ENCODE results near the gene MCUR1.
"Not testable (repeated sequence)": the region's sequence is repeated elsewhere in the genome, so short reads cannot be mapped to it uniquely, and the experiment has no call there.

MCUR1 gene

DNA sequence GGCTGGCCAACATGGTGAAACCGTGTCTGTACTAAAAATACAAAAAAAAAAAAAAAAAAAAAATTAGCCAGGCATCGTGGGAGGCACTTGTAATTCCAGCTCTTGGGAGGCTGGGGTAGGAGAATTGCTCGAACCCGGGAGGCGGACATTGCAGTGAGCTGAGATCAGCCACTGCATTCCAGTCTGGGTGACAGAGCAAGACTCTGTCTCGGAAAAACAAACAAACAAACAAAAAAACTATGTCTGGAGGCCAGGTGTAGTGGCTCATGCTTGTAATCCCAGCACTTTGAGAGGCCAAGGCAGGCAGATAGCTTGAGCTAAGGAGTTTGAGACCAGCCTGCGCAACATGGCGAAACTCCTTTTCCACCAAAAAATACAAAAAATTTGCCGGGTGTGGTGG is 38.9 kb downstream of the MCUR1 start:
- not testable (repeated sequence) for DNase-seq

- not testable (repeated sequence) for DNase-seq
Observed at GRCh38 chr6:13772358-13773030, 41.9 kb downstream of the MCUR1 start.

DNA sequence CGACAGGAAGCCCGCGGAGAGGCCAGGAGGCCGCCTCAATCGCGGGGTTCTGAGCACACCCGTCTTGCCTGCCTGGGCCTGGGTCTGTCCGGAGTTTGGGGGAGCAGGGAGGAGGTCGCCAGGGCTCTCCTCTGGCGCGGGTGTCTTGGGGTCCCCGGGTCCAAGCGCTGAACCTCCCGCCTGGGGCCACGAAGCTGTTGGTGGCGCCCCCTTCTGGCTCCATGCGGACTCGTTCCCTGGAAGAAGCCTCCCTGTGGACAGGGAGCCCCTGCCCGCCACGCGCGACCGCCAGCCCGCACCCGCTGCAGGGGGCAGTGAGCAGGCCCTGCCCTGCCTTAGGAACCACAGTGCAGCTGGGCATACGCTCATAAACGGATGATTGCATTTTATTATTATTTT is 44.7 kb downstream of the MCUR1 start:
- no peak for DNase-seq

DNA sequence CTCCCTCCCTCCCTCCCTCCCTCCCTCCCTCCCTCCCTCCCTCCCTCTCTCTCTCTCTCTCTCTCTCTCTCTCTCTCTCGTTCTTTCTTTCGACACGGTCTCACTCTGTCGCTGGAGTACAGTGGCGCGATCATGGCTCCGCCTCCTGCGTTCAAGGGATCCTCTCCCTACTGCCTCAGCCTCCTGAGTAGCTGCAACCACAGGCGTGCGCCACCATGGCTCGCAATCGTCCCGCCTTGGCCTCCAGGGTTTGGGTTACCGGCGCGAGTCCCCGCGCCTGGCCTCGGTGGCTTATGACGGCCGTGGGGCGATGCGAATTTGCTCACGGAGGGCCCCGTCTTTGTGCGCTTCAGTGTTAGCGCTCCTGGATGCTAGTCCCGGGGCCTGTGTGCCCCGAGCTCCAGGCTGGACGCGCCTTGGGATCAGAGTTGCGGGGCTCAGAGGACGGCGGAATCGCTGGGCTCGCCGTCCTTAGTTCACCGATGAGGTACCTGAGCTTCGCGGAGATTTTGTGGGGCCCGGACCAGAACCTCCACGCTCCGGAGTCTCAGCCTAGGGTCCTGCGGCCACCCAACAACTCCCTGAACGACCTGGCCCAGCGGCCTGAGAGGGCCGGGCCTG is 45.2 kb downstream of the MCUR1 start:
- DNase-seq = no peak

DNA sequence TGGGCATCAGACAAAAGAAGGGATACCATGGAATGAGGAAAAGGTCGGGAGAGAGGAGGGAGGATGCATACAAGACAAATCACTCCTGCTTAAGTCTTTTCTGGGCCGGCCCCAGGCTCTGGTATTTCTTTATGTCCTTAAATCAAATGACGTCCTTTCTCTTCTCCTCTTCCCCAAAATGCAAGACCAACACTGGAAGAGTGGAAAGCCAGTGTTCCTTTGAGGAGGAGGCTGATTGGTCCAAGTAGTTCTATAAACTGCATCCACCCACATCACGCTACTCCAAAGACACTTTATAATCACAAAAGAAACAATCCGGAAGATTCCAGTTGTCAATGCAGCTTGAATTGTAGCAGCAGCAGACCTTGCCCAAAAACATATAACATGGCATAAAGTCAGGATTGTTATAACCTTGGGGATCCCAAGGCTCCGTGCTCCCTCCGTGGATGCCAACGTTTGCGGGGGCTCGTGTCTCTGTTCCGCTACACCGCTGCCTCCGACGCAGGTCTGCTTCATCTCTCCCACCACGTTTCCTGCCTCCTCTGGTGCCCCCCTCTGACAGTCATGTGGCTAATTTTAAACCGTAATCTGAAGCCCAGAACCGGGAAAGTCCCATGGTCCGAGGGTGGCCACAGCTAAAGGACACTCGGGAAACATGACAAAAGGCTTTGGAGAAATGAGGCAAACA is 47.1 kb downstream of the MCUR1 start:
- DNase-seq = peak; percentile 9

- DNase-seq = peak; percentile 17
Observed at GRCh38 chr6:13766201-13766634, 48.1 kb downstream of the MCUR1 start.

DNA sequence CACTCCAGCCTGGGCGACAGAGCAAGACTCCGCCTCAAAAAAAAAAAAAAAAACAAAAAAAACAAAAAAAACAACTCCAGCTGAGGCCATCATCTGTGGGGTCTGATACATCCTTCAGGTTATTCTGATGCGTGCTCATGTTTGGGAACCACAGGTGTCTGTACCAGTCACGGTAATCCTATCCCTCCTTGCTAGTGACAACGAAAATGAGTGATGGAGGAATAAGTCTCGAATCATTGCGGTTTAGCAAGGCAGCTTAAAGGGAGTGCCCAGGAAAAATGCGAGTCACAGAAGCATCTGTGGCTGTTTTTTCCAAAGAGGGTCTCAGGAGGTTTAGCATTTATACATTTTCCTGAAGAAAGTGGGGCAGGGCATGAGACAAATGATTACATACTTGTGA is 48.8 kb downstream of the MCUR1 start:
- no peak for DNase-seq

DNA sequence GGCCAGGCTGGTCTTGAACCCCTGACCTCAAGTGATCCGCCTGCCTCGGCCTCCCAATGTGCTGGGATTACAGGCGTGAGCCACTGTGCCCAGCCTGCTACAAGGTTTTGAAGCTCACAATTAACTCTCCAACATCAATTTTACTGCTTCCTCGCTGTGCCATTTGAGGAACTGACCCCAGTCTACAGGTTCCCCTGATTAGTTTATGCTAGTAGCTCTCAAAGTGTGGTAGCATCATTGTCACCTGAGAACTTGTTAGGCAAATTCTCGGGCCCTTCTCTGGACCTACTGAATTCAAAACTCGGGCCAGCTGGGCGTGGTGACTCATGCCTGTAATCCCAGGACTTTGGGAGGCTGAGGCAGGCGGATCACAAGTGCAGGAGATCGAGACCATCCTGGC is 49.4 kb downstream of the MCUR1 start:
- DNase-seq = no peak

DNA sequence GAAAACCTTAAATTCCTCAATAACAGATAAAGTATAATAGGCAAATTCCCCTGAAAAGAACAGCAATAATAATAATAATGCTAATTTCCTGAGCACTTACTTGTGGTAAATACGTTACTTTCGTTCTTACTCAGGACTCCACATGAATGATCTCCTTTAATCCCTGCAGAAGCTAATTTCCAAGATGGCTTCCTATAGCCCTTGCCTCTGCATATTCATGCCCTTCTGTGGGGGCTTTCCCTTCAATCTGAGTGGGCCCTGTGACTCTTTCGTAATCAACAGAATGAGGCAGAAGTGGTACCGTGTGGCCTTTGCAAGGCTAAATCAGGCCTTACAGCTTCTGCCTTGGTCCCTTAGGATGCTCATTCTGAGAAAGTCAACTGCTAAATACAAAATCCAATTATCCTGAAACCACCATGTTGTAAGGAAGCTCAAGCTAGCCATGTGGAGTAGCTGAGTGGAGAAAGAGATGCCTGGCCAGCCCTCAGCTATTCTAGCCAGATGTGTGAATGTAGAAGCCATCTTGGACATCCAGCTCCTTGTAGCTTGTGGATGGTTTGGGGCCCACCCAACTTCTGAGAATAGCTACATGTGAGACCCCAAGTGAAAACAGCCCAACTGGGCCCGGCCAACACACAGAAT is 50.5 kb downstream of the MCUR1 start:
- no peak for DNase-seq

- DNase-seq = peak; percentile 97
Observed at GRCh38 chr6:13762611-13763441, 51.5 kb downstream of the MCUR1 start.

GRCh38 chr6:13761361-13762036 is 52.9 kb downstream of the MCUR1 start:
- no peak for DNase-seq

GRCh38 chr6:13760307-13761304 is 53.8 kb downstream of the MCUR1 start:
- no peak for DNase-seq

DNA sequence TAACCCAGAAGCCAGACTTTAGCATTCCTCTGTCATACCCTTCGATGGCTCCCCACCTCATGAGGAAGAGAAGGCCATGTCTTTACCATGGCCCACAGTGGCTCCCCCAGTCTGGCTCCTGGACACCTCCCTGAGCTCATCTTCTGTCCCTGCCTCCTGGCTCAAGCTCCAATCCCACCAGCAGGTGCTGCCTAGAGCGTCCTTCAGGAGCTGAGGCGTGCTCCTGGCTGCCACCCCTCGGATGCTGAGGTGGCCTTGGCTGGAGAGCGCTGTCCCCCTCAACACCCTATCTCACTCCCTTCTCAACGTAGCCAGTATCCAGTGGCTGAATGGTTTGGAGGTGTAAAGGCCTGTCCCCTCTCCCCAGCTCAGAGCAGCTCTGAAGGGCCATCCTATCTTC is 55.3 kb downstream of the MCUR1 start:
- DNase-seq = no peak

DNA sequence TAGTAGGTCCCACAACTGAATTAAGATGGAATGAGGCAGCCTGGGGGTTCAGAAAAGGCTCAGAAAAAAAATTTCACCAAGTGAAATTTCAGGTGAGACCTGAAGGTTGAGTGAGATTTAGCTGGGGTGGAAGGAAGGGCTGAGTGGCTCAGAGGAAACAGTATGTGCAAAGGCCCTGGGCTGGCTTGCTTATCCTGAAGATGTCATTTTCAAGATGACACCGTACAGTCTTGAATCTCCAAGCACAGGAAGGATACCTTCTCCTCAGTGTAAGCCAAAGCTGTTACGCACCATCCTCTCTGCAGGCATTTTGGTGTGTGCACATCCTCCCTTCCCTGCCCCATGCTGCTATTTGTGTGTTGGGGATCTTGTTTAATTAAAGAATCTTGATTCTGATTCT is 59.7 kb downstream of the MCUR1 start:
- no peak for DNase-seq

DNA sequence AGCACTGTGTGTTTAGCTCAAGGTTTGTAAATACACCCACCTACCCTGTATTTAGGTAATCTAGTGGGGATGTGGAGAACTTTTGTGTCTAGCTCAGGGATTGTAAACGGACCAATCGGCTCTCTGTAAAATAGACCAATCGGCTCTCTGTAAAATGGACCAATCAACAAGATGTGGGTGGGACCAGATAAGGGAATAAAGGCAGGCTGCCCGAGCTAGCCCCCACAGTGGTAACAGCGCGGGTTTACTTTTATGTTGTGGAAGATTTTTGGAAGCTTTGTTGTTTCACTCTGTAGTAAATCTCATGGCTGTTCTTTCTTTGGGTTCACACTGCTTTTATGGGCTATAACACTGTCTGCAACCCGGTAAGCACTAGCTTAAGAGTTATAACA is 70.6 kb downstream of the MCUR1 start:
- DNase-seq = no peak

- DNase-seq = no peak
Observed at GRCh38 chr6:13742961-13743735, 71.2 kb downstream of the MCUR1 start.

DNA sequence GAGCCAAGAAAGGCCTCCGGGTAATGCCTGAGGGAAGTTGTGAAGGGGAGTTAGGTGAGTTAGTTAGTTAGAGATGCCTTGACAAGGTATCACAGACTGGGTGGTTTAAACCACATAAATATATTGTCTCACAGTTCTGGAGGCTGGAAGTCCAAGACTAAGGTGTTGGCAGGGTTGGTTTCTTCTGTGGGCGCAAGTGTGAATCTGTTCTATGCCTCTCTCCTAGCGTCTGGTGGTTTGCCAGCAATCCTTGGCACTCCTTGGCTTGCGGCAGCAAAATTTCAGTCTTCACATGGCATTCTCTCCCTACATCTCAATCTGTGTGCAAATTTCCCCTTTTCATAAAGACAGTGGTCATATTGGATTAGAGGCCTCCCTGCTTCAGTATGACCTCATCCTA is 73.0 kb downstream of the MCUR1 start:
- DNase-seq = no peak
